Neural crest cell (in vitro differentiated cells): Measurements from ENCODE around the gene SIRPA. TPM values are rescaled to one million over a fixed set of nuclear protein-coding genes. Genes with fewer than 3 reads are reported as not detected.

Experiments
- DNase-seq: peaks from one replicate; pipeline ENCODE4 v3.0.0; 2021; ENCODE audit warnings: low read depth, mixed read lengths, low spot score
- H3K27ac Mint-ChIP-seq: one replicate; pipeline ENCODE4 v1.8.0; 2021; ENCODE audit warnings: mild to moderate bottlenecking, mixed read lengths; ENCODE audit not compliant: unreplicated experiment
- H3K27me3 Mint-ChIP-seq: 2 replicates; pipeline ENCODE4 v1.8.0; 2021; ENCODE audit warnings: low read depth, mild to moderate bottlenecking, mixed read lengths
- H3K36me3 Mint-ChIP-seq: 2 replicates; pipeline ENCODE4 v1.8.0; 2021; ENCODE audit warnings: low read depth, mild to moderate bottlenecking, mixed read lengths
- H3K4me1 Mint-ChIP-seq: 2 replicates; pipeline ENCODE4 v1.8.0; 2021; ENCODE audit warnings: mixed read lengths
- H3K4me3 Mint-ChIP-seq: one replicate; pipeline ENCODE4 v1.8.0; 2021; ENCODE audit warnings: mild to moderate bottlenecking, mixed read lengths
- H3K9me3 Mint-ChIP-seq: 2 replicates; pipeline ENCODE4 v1.8.0; 2021; ENCODE audit warnings: mixed read lengths
- CTCF ChIP-seq: fragments of 200-600 bp; sonication (generic); conservative IDR thresholded peaks from 2 replicates; pipeline ENCODE4 v1.5.0; 2021; ENCODE audit warnings: antibody characterized with exemption, mild to moderate bottlenecking
- total RNA-seq: library from RNA; stranded (reverse); gene quantifications from 2 replicates; pipeline ENCODE4 v1.2.1, GENCODE V29; 2021

SIRPA gene
- total RNA-seq, 1 donor from 2014 or later: 10.2 TPM

- no peaks in the 10 kb centered on the region for H3K9me3 Mint-ChIP-seq
- DNase-seq: no peak
- H3K4me3 Mint-ChIP-seq: no peak overlapping the region
- no peaks in the 10 kb centered on the region for H3K27me3 Mint-ChIP-seq
- no peak for TF ChIP-seq CTCF
- H3K27ac Mint-ChIP-seq: no peak overlapping the region
- H3K4me1 Mint-ChIP-seq: no peaks in the 10 kb centered on the region
- no peaks in the 10 kb centered on the region for H3K36me3 Mint-ChIP-seq
Observed at GRCh38 chr20:1922786-1923185, 27.6 kb downstream of the SIRPA start.

DNA sequence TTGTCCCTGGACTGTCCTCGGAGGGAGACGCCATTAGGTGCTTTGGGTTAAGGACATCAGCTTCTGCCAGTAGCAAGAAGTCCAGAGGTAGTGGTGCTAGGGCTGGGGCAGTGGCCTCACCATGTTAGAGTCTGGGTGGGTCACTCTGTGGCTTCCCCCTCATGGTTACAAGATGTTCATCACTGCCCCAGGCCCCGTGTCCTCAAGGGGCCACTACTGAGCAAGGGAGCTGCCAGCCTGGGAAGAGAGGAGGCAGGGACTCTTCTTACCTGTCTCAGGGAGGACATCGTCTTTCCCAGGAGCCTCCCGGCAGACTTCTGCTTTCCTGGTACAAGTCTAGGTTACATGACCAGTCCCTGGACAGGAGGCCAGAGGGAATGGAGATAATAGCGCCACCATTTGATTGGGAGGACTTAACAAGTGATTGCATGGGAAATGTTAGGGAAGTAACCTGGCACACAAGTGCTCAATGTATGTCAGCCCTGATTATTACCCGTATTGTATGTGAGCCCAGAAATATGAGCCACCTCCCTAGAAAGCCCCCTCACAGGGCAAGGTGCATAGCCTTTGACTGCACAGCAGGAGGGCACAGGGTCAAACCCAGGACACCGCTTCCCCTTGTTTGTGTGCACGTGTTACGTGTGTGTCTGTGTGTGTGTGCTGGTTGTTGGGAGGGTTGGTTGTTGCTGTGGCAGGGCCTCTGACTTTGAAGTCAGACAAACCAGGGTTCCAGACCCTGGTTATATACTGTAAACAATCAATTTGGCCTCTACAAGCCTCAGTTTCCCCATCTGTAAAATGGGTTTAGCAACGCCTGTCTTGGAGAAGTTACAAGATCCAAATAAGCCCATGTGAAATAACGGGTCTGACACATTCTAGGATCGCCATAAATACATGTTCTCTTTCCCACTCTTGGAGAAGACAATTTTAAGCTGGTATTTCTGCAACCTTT is 30.0 kb downstream of the SIRPA start:
- Mint-ChIP-seq H3K27ac (no peak overlapping the region), H3K4me1 (no peaks in the 10 kb centered on the region), H3K4me3 (no peak overlapping the region), H3K27me3 (no peaks in the 10 kb centered on the region), H3K36me3 (no peaks in the 10 kb centered on the region), H3K9me3 (no peaks in the 10 kb centered on the region)
- no peak for DNase-seq
- TF ChIP-seq CTCF: no peak

DNA sequence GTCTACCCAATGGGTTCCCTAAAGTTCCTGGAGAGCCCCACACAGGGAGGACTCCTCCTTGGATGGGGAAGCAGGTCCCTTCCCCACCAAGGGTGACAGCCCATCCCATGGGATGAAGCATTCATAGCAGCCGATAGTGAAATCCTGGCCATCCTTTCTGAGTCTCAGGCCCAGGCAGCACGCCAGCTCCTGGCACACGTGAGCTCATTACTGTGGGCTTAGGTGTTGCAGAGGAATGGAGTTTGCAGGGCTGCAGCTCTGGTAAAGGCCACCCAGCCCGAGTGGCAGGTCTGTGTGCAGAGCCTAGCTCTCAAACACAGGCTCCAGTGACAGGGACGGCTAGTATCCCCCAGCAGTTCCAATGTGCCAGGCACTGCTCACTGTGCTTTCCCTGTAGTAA is 31.0 kb downstream of the SIRPA start:
- H3K27me3 Mint-ChIP-seq: no peaks in the 10 kb centered on the region
- TF ChIP-seq CTCF: no peak
- no peaks in the 10 kb centered on the region for H3K36me3 Mint-ChIP-seq
- H3K4me1 Mint-ChIP-seq: no peaks in the 10 kb centered on the region
- H3K4me3 Mint-ChIP-seq: no peak overlapping the region
- no peaks in the 10 kb centered on the region for H3K9me3 Mint-ChIP-seq
- no peak for DNase-seq
- peak overlapping the region; percentile 59 for H3K27ac Mint-ChIP-seq

- peaks cover 1% of the 10 kb centered on the region for H3K27me3 Mint-ChIP-seq
- DNase-seq: no peak
Observed at GRCh38 chr20:1927217-1927616, 32.0 kb downstream of the SIRPA start.

GRCh38 chr20:1928154-1928553 is 32.9 kb downstream of the SIRPA start:
- H3K4me1 Mint-ChIP-seq: no peaks in the 10 kb centered on the region
- peaks cover 4% of the 10 kb centered on the region for H3K27me3 Mint-ChIP-seq

More at GRCh38 chr20:1927217-1927616, 32.0 kb downstream of the SIRPA start:
- no peaks in the 10 kb centered on the region for H3K36me3 Mint-ChIP-seq
- no peaks in the 10 kb centered on the region for H3K4me1 Mint-ChIP-seq
- TF ChIP-seq CTCF: no peak
- H3K9me3 Mint-ChIP-seq: no peaks in the 10 kb centered on the region
- no peak overlapping the region for H3K4me3 Mint-ChIP-seq
- no peak overlapping the region for H3K27ac Mint-ChIP-seq

More at GRCh38 chr20:1928154-1928553, 32.9 kb downstream of the SIRPA start:
- no peaks in the 10 kb centered on the region for H3K9me3 Mint-ChIP-seq
- H3K36me3 Mint-ChIP-seq: no peaks in the 10 kb centered on the region
- no peak for DNase-seq
- no peak overlapping the region for H3K4me3 Mint-ChIP-seq
- H3K27ac Mint-ChIP-seq: peak overlapping the region; percentile 10
- no peak for TF ChIP-seq CTCF
